PC-3 (cell line): ENCODE results near the gene SNX8.

Experiments
- CTCF ChIP-seq: fragments of 300-600 bp; sonication (generic); conservative IDR thresholded peaks from 2 replicates; pipeline ENCODE4 v1.5.1; 2017; ENCODE audit warnings: antibody characterized with exemption, low read depth, mild to moderate bottlenecking, low read length
- EZH2 ChIP-seq: fragments of 300-600 bp; sonication (generic); IDR thresholded peaks from one replicate; pipeline ENCODE4 v1.6.1; 2017; ENCODE audit warnings: antibody characterized with exemption, mild to moderate bottlenecking, low read length; ENCODE audit not compliant: unreplicated experiment
- EZH2phosphoT487 ChIP-seq: fragments of 300-600 bp; sonication (generic); IDR thresholded peaks from 2 replicates; pipeline ENCODE4 v1.6.1; 2018; ENCODE audit warnings: mild to moderate bottlenecking, antibody characterized with exemption, low read length, borderline replicate concordance

GRCh38 chr7:2225830-2226229, 88.4 kb downstream of the SNX8 start:
- TF ChIP-seq CTCF, result no peak
- TF ChIP-seq EZH2, result no peak
- TF ChIP-seq EZH2phosphoT487, result no peak
